Heart left ventricle (tissue), 16 donors: Measurements from ENCODE around the gene PNKP. TPM values are rescaled to one million over a fixed set of nuclear protein-coding genes. Genes with fewer than 3 reads are reported as not detected.
A peak's percentile ranks its signal among the peaks of the same experiment; 100 is the strongest.

Experiments
- ATAC-seq, 4 donors: fragments of 200-7000 bp; cut with Tn5 transposase; one replicate each; pipeline ENCODE4 v1.9.1; 2020 to 2022; ENCODE audit warnings: moderate library complexity in 4 of 4, mild to moderate bottlenecking in 3 of 4, moderate number of reproducible peaks in 1 of 4
- DNase-seq, 5 donors: peaks; one replicate each; pipeline ENCODE4 v3.0.0-alpha.2; 2020
- H3K27ac ChIP-seq, 12 donors: fragments of 200-600 bp; sonication (generic) in 4 of 12; one replicate each; pipeline versions ENCODE4 v1.5.0 to v1.8.0; 2016 to 2022; ENCODE audit warnings: mild to moderate bottlenecking in 2 of 12
- H3K27me3 ChIP-seq, 9 donors: fragments of 200-600 bp; sonication (generic) in 2 of 9; one replicate each; pipeline versions ENCODE4 v1.5.1 to v1.8.0; 2016 to 2022; ENCODE audit warnings: mild to moderate bottlenecking in 3 of 9
- H3K36me3 ChIP-seq, 9 donors: fragments of 200-600 bp; sonication (generic) in 2 of 9; one replicate each; pipeline versions ENCODE4 v1.5.0 to v1.8.0; 2018 to 2022; ENCODE audit warnings: mild to moderate bottlenecking in 2 of 9
- H3K4me1 ChIP-seq, 12 donors: fragments of 200-600 bp; sonication (generic) in 4 of 12; one replicate each; pipeline versions ENCODE4 v1.5.0 to v1.8.0; 2016 to 2022; ENCODE audit warnings: mild to moderate bottlenecking in 3 of 12
- H3K4me3 ChIP-seq, 12 donors: fragments of 200-600 bp; sonication (generic) in 4 of 12; one replicate each; pipeline versions ENCODE4 v1.5.0 to v1.8.0; 2017 to 2022; ENCODE audit warnings: mild to moderate bottlenecking in 9 of 12, moderate library complexity in 4 of 12
- H3K9me3 ChIP-seq, 12 donors: fragments of 200-600 bp; sonication (generic) in 4 of 12; one replicate each; pipeline versions ENCODE4 v1.5.0 to v1.8.0; 2016 to 2022; ENCODE audit warnings: mild to moderate bottlenecking in 1 of 12
- POLR2A ChIP-seq, 2 donors: fragments of 450-650 bp; IDR thresholded peaks; one replicate each; pipeline ENCODE4 v1.6.1; 2017; ENCODE audit warnings: antibody characterized with exemption in 2 of 2, mild to moderate bottlenecking in 2 of 2, moderate library complexity in 2 of 2
- WGBS, 4 donors: extraction: QIAGEN DNeasy Blood & Tissue Kit in 2 of 4; methylation state at CpG; one replicate each; pipeline versions ENCODE4 v1.1.5 to v1.1.7; 2013 to 2018; 5-methylcytosine and 5-hydroxymethylcytosine counted together
- intact Hi-C, 10 donors: fragments of 100-400 bp; cut with DNase I; formaldehyde crosslinking; loops; one replicate each; pipeline versions ENCODE4 v1.11.1 to v1.14.2; 2022
- polyA plus RNA-seq, 2 donors: library from polyadenylated mRNA; stranded (reverse); fragments of 200-250 nt; gene quantifications; one replicate each; pipeline ENCODE4 v1.2.3, GENCODE V29; 2013
- total RNA-seq, 9 donors: library from RNA; depleted of rRNA in 2 of 9; stranded (reverse); fragments of >200 nt in 2 of 9; fragmentation: NEBNext Ultra II Directional in 3 of 9; extraction: Animal tissue kit (Norgen Biotek cat#: 25700) in 3 of 9; gene quantifications; one replicate each; pipeline versions ENCODE4 v1.1.0 to v1.2.4, GENCODE V29; 2016 to 2023
- TF ChIP-seq, protein P1 (sequence below), 12 donors: fragments of 200-600 bp; sonication (generic) in 4 of 12; IDR thresholded peaks; one replicate each; pipeline versions ENCODE4 v1.5.0 to v1.8.0; 2018 to 2022; ENCODE audit warnings: antibody characterized with exemption in 12 of 12, mild to moderate bottlenecking in 5 of 12
- donor health status: ischemic (EF 13 %, LVEDD 7.1; RV severe dilation, severe dysfunction).
- donor health status: healthy with polysubstance abuse.
- donor health status: DM: no; HTN: yes; CAD: no.
- donor health status: DM: no; HTN: no; CAD: no.
- donor health status: ischemic (EF 25% LVEDD 6.9; RV normal size, moderate dysfunction).
- donor health status: ischemic (EF 25% LVEDD 5.7; RV mildly dilated, moderate dysfunction).
- donor health status: healthy.
- donor health status: DM: yes; HTN: yes; CAD: no.
- donor health status: ischemic (EF 35%, LVEDD 5.7; RV mildly dilated, moderate dysfunction).
- donor health status: nonischemic (EF 11% LVEDD 7.7; RV severe dilation, severe dysfunction).
- donor health status: DM: yes; HTN: yes; CAD: no.
- donor health status: PGD.
- donor health status: ischemic (EF 29% LVEDD 5.4; RV normal size, mild dysfunction).
- donor health status: nonischemic (EF 23%, LVEDD 6.1; RV moderate dilation, normal function).

PNKP gene
- total and polyA plus RNA-seq, 11 donors, result 26.6 to 57.0 (median 36.8) TPM

DNA sequence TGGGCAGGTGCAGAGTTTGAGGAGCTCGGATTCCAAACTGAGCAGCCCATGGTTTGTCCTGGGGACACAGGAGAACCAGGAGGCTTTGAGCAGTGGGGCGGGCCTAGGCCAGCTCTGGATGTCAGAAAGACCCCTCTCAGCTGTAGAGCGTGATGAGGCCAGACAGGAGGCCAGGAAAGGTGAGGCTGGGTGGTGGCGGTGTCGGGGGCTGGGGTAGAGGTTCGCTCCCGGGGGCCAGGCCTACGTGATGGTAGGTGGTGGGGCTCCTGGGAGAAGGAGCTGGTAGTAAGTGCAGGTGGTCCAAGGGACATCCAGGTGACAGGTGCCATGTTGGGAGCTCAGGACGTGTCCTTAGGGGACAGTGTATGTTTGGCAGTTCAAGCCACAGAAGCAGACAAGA, 30.0 kb downstream of the PNKP start:
- Histone ChIP-seq H3K4me3 (no peak overlapping the region), H3K27ac (no peak overlapping the region), H3K9me3 (no peaks in the 10 kb centered on the region), H3K4me1 (peaks cover 0 to 8% (median 0%) of the 10 kb centered on the region in 12 donors), H3K36me3 (peaks cover 4 to 86% (median 76%) of the 10 kb centered on the region in 9 donors), H3K27me3 (no peaks in the 10 kb centered on the region)
- intact Hi-C loops, result no loop called here
- DNase-seq, result no peak
- WGBS, 4 donors, result 94 to 97% (median 96%) methylated on average over 9 of the region's 9 CpGs
- TF ChIP-seq, protein P1, sequence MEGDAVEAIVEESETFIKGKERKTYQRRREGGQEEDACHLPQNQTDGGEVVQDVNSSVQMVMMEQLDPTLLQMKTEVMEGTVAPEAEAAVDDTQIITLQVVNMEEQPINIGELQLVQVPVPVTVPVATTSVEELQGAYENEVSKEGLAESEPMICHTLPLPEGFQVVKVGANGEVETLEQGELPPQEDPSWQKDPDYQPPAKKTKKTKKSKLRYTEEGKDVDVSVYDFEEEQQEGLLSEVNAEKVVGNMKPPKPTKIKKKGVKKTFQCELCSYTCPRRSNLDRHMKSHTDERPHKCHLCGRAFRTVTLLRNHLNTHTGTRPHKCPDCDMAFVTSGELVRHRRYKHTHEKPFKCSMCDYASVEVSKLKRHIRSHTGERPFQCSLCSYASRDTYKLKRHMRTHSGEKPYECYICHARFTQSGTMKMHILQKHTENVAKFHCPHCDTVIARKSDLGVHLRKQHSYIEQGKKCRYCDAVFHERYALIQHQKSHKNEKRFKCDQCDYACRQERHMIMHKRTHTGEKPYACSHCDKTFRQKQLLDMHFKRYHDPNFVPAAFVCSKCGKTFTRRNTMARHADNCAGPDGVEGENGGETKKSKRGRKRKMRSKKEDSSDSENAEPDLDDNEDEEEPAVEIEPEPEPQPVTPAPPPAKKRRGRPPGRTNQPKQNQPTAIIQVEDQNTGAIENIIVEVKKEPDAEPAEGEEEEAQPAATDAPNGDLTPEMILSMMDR (IDR thresholded peaks at IDR 0.05), result no peak
- no peak for TF ChIP-seq POLR2A (IDR thresholded peaks at IDR 0.05)
- ATAC-seq, result peak in 1 of 4 donors; percentile 6

GRCh38 chr19:49837009-49837310, 30.4 kb downstream of the PNKP start:
- Histone ChIP-seq H3K27ac (no peak overlapping the region), H3K36me3 (peaks cover 4 to 91% (median 81%) of the 10 kb centered on the region in 9 donors), H3K27me3 (no peaks in the 10 kb centered on the region), H3K4me1 (peaks cover 0 to 13% (median 0%) of the 10 kb centered on the region in 12 donors), H3K4me3 (no peak overlapping the region), H3K9me3 (no peaks in the 10 kb centered on the region)
- DNase-seq (no peak), ATAC-seq (no peak)
- WGBS, 4 donors, result 70 to 88% (median 83%) methylated on average over 5 of the region's 5 CpGs
- no peak for TF ChIP-seq POLR2A (IDR thresholded peaks at IDR 0.05)
- TF ChIP-seq, protein P1 (IDR thresholded peaks at IDR 0.05), result no peak
- intact Hi-C loops, result no loop called here

DNA sequence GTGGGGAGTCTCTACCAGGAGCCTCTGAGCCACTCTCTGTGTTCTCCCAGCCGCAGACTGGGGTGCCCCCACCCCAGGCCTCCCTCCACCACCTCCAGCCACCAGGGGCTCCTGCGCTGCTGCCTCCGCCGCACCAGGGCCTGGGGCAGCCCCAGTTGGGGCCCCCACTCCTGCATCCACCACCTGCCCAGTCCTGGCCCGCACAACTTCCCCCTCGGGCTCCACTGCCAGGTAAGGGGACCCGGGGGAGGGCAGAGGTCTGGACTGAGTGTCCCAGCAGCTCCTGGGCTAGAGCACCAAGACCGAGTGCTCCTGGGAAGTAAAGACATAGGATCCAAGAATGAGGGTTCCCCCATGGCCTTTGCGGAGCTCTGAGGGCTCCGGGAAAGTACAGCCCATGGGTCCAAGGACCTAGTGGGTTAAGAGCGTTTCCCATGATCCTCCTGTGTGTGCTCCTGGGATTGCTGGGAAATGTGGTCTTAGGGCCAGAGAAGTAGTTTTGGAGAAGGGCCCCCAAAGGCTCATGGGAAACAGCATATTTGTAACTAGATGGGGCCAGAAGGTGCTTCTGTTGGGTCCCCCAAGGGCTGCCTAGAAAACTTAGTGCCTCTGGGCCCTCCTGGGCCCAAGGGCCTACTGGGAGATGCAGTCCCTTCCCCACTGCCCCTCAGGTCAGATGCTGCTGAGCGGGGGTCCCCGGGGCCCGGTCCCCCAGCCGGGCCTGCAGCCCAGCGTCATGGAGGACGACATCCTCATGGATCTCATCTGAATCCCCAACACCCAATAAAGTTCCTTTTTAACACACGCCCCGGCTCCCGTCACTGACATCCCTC, 31.0 kb downstream of the PNKP start:
- DNase-seq (no peak), ATAC-seq (no peak)
- peaks cover 4 to 97% (median 87%) of the 10 kb centered on the region in 9 donors for H3K36me3 ChIP-seq
- TF ChIP-seq POLR2A (IDR thresholded peaks at IDR 0.05), result no peak
- TF ChIP-seq, protein P1 (IDR thresholded peaks at IDR 0.05), result no peak
- H3K9me3 ChIP-seq, result no peaks in the 10 kb centered on the region
- no peak overlapping the region for H3K4me3 ChIP-seq
- intact Hi-C loops, result no loop called here
- WGBS, 4 donors, result 93 to 98% (median 95%) methylated on average over 18 to 20 of the region's 20 CpGs
- H3K27me3 ChIP-seq, result no peaks in the 10 kb centered on the region
- peaks cover 0 to 16% (median 0%) of the 10 kb centered on the region in 12 donors for H3K4me1 ChIP-seq
- no peak overlapping the region for H3K27ac ChIP-seq

GRCh38 chr19:49835562-49835961, 31.8 kb downstream of the PNKP start:
- ATAC-seq (no peak), DNase-seq (no peak)
- H3K27ac ChIP-seq, result no peak overlapping the region
- intact Hi-C loops, result no loop called here
- H3K4me1 ChIP-seq, result peaks cover 0 to 16% (median 0%) of the 10 kb centered on the region in 12 donors
- H3K36me3 ChIP-seq, result peaks cover 4 to 97% (median 90%) of the 10 kb centered on the region in 9 donors
- 95 to 97% (median 97%) methylated on average over 11 to 12 of the region's 12 CpGs for WGBS, 4 donors
- H3K9me3 ChIP-seq, result no peaks in the 10 kb centered on the region
- TF ChIP-seq, protein P1 (IDR thresholded peaks at IDR 0.05), result no peak
- no peak overlapping the region for H3K4me3 ChIP-seq
- H3K27me3 ChIP-seq, result no peaks in the 10 kb centered on the region
